ENCODE data around the gene GALNT9. TPM values are rescaled to one million over a fixed set of nuclear protein-coding genes. Genes with fewer than 3 reads are reported as not detected.

The GALNT9 gene
- total RNA-seq, 4 donors from 2014 or later = 0.17 to 0.58 (median 0.46) TPM

DNA sequence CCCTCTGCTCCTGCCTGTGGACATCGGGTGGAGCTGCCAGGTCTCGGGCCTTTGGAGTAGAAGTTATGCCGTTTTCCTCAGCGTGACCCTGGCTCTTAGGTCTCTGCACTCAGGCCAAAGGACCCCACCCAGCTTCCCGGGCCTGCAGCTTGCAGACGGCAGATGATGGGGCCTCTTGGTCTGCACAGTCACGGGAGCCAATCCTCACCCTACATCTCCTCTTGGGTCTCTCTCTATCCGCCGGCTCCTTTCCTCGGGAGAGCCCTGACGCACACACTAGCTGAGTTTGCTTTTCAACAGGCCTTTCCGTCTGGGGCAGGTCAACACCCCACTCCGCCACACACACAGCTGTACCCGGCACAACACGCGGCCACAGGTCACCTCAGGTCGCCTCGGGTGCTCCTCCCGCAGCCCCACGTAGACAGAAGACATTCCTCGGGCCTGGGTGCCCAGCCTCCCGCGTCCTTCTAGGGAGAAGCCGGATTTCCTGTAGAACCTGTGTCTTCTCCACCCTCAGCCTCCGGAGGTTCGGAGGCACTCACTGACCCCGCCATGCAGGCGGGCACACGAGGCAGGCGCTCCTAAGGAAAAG is 9.9 kb downstream of the GALNT9 start:
- H3K27ac ChIP-seq (replicated peaks in 1 of 4) = no peak overlapping the region
- no peak overlapping the region for H3K4me3 ChIP-seq
- H3K36me3 ChIP-seq = no peaks in the 10 kb centered on the region
- WGBS = 64% methylated on average over 22 of the region's 30 CpGs
- H3K4me1 ChIP-seq = peaks cover 0 to 19% (median 18%) of the 10 kb centered on the region in 4 donors
- H3K27me3 ChIP-seq = peaks cover 0 to 86% (median 0%) of the 10 kb centered on the region in 4 donors
- intact Hi-C loops (cut with DNase I) = no loop called here
- DNase-seq (ENCODE audit: extremely low spot score) = no peak
- H3K9me3 ChIP-seq = no peaks in the 10 kb centered on the region
- TF ChIP-seq CTCF (IDR thresholded peaks at IDR 0.05) (no peak), POLR2AphosphoS5 (IDR thresholded peaks at IDR 0.05) (no peak), EP300 (IDR thresholded peaks at IDR 0.05) (no peak), POLR2A (IDR thresholded peaks at IDR 0.05; ENCODE audit: low read depth) (no peak)

GRCh38 chr12:132318618-132319033 is 10.8 kb downstream of the GALNT9 start:
- Histone ChIP-seq H3K27ac (replicated peaks in 1 of 4) (no peak overlapping the region), H3K36me3 (no peaks in the 10 kb centered on the region), H3K4me1 (peaks cover 0 to 13% (median 13%) of the 10 kb centered on the region in 4 donors), H3K4me3 (no peak overlapping the region), H3K9me3 (no peaks in the 10 kb centered on the region), H3K27me3 (peaks cover 0 to 81% (median 0%) of the 10 kb centered on the region in 4 donors)
- WGBS = 69% methylated on average over 14 of the region's 19 CpGs
- intact Hi-C loops (cut with DNase I) = no loop called here
- no peak for TF ChIP-seq EP300 (IDR thresholded peaks at IDR 0.05)
- no peak for TF ChIP-seq CTCF (IDR thresholded peaks at IDR 0.05)
- TF ChIP-seq POLR2AphosphoS5 (IDR thresholded peaks at IDR 0.05) = no peak
- no peak for TF ChIP-seq POLR2A (IDR thresholded peaks at IDR 0.05; ENCODE audit: low read depth)
- DNase-seq (ENCODE audit: extremely low spot score) = no peak

DNA sequence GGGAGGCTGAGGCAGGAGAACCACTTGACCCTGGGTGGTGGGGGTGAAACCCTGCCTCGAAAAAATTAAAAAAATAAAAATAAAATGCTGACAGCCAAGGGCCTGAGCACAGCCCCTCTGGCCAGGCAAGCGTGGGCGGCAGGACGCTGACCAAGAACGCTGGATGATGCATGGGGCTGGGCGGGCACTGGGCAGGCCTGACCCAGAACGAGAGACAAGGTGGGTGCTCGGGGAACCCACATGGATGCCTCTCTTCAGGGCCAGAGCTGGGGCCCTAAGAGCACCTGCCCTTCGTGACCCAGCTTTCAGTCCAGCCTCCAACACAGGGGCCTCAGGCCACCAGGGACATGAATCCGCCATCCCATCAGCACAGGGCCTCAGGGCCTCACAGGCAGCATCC is 11.3 kb downstream of the GALNT9 start:
- DNase-seq (ENCODE audit: extremely low spot score) = no peak
- WGBS = 81% methylated on average over 10 of the region's 10 CpGs
- no peaks in the 10 kb centered on the region for H3K36me3 ChIP-seq
- no peaks in the 10 kb centered on the region for H3K9me3 ChIP-seq
- TF ChIP-seq CTCF (IDR thresholded peaks at IDR 0.05) (no peak), POLR2AphosphoS5 (IDR thresholded peaks at IDR 0.05) (no peak), EP300 (IDR thresholded peaks at IDR 0.05) (no peak), POLR2A (IDR thresholded peaks at IDR 0.05; ENCODE audit: low read depth) (no peak)
- H3K27ac ChIP-seq (replicated peaks in 1 of 4) = no peak overlapping the region
- intact Hi-C loops (cut with DNase I) = no loop called here
- peaks cover 0 to 76% (median 0%) of the 10 kb centered on the region in 4 donors for H3K27me3 ChIP-seq
- H3K4me1 ChIP-seq = peaks cover 0 to 8% (median 8%) of the 10 kb centered on the region in 4 donors
- no peak overlapping the region for H3K4me3 ChIP-seq

GRCh38 chr12:132317233-132317938 is 12.0 kb downstream of the GALNT9 start:
- intact Hi-C loops (cut with DNase I) = no loop called here
- H3K4me1 ChIP-seq = peaks cover 0 to under 1% (median under 1%) of the 10 kb centered on the region in 4 donors
- peaks cover 0 to 5% (median 2%) of the 10 kb centered on the region in 4 donors for H3K9me3 ChIP-seq
- TF ChIP-seq CTCF (IDR thresholded peaks at IDR 0.05) (no peak), POLR2A (IDR thresholded peaks at IDR 0.05; ENCODE audit: low read depth) (no peak), EP300 (IDR thresholded peaks at IDR 0.05) (no peak), POLR2AphosphoS5 (IDR thresholded peaks at IDR 0.05) (no peak)
- no peak overlapping the region for H3K27ac ChIP-seq (replicated peaks in 1 of 4)
- no peak overlapping the region for H3K4me3 ChIP-seq
- no peak for DNase-seq (ENCODE audit: extremely low spot score)
- WGBS = 79% methylated on average over 17 of the region's 19 CpGs
- H3K36me3 ChIP-seq = no peaks in the 10 kb centered on the region
- peaks cover 0 to 71% (median 0%) of the 10 kb centered on the region in 4 donors for H3K27me3 ChIP-seq
